Hindlimb muscle (tissue), 1 donor: ENCODE data around the gene DRC7. TPM values are rescaled to one million over a fixed set of nuclear protein-coding genes. Genes with fewer than 3 reads are reported as not detected.
"Not testable (repeated sequence)": the region's sequence is repeated elsewhere in the genome, so short reads cannot be mapped to it uniquely, and the experiment has no call there.

ENCODE experiments used
- DNase-seq: peaks from one replicate; pipeline ENCODE4 v3.0.0-alpha.2; 2013
- polyA plus RNA-seq: library from polyadenylated mRNA; unstranded; fragments of 120-200 nt; gene quantifications from one replicate; pipeline ENCODE4 v1.2.1, GENCODE V29; 2013; ENCODE audit not compliant: insufficient read length

DRC7 gene
- polyA plus RNA-seq, 1 donor: not detected

DNA sequence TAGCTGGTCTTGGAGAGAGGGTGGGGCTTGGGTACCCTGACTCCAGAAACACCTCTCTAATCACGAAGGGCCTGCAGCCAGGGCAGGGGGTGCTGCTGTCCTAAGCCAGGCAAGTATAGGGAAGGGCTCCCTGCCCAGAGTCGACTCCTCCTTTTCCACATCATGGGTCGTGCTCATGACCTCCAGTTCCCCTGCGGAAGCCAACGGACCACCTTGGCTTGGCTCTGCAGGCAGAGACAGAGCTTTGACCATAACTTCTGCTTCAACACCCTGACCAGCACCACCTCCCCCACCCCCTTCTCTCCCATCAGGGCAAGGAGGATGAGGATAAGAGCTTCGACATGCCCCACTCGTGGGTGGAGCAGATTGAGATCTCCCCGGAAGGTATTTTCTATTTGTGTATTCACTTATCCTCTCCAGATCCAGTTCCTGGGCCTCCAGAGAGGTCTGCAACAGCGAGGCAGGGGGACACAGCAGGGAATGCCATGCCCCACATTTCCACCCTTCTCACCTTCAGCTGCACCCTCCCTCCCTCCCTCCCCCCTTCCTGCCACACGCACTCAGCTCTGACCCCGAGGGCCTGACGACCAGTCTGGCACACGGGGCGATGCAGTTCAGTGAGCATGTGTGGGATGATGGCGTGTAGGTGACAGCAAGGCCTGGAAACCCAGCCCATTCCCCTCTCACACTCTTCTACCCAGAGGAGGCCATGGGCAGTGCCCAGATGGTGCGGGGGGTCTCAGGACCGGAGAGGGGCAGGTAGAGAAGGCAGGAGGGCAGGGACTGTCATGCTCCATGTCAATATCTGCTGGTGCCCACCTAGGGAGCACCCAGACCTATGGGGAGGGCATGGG lies 27.0 kb downstream of the DRC7 start:
- no peak for DNase-seq

DNA sequence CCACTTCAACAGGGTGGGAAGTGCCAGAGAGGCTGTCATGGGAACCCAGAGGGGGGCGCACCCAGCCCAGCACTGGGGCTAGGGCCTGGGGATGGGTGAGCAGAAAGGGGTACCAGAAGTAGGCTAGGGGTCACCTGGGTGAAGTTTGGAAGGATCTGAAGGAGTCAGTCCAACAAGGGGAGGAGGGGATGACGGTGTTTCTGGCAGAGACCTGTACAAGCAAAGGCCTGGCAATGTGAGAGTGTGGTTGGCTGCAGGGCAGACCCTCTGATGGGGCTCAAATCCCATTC lies 27.5 kb downstream of the DRC7 start:
- no peak for DNase-seq

DNA sequence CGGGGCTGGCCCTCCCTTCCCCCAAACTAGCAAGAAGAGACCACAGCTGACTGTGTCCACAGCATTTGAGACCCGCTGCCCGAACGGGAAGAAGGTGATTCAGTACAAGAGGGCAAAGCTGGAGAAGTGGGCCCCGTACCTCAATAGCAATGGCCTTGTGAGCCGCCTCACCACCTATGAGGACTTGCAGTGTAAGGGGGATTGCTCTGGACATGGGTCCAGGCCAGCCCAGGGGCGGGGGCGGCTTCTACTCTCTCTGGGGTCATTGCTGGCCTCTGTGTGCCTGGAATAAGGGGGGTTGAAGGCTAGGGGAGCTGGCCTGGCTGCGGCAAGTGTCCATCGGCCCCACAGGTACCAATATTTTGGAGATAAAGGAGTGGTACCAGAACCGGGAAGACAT lies 28.0 kb downstream of the DRC7 start:
- no peak for DNase-seq

DNA sequence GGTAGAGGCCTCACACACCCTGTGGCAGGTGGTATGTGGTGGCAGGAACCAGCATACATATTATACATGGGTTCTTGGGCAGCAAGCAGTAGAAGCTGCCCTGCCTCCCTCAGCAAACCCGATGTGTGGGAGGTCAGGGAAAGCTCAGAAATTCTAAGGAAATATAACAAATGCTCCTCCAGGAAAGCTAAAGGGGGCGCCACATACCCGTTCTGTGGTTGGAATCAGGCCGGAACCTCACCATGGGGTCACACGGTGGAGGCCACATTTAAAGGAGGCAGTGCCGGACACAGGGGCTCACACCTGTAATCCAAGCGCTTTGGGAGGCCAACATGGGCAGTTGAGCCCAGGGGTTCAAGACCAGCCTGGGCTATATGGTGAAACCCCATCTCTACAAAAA lies 28.6 kb downstream of the DRC7 start:
- no peak for DNase-seq

DNA sequence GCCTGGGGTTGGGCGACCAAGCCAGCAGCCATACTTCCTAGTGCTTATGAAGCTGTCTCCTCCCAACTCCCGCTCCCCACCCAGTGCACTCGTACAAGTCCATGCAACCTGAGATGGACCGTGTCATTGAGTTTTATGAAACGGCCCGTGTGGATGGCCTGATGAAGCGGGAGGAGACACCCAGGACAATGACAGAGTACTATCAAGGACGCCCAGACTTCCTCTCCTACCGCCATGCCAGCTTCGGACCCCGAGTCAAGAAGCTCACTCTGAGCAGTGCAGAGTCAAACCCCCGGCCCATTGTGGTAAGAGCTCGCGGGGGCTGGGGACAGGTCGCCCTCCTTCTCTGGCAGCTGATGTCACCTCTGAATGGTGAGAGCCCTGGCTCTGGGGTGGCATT lies 29.9 kb downstream of the DRC7 start:
- no peak for DNase-seq

DNA sequence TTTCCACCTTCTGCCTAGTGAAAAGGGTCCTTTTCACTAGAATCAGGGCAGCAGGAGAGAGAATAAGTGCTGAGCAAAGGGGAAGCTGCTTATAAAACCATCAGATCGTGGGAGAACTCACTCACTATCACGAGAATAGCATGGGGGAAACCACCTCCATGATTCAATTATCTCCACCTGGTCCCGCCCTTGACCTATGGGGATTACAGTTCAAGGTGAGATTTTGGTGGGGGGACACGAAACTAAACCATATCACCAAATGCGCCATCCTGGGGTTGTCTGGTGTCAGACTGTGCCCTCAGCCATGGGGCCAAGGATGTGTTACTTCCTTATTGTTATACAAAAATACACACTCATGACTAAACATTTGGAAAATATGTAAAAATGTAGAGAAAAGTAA lies 30.5 kb downstream of the DRC7 start:
- no peak for DNase-seq

DNA sequence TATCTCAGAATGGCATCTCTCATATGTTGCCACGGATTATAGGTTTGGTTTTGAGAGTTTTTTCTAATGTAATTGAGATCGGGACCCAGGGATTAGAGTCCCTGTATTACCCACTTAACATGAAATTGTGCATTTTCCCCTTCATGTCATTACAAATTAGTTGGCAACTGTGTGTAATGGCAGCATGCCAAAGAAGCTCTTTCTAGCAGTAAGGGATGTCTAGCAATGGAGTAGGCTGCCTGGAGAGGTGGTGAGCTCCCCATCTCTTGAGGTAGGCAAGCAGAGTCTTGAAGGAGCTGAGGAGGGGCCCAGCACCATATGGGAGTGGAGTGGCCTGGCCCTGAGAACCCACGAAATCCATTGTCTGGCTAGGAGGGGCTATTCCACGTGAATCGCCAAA lies 30.9 kb downstream of the DRC7 start:
- no peak for DNase-seq

DNA sequence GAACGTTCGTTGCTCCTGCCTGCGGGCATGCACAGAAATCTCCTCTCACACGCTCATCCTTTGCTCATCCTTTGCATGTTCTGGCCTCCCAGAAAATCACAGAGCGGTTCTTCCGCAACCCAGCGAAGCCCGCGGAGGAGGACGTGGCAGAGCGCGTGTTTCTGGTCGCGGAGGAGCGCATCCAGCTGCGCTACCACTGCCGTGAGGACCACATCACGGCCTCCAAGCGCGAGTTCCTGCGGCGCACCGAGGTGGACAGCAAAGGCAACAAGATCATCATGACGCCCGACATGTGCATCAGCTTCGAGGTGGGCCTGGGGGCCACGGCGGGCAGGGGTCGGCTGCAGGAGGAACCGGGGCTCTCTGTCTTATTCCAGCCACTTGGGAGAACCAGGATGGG lies 31.4 kb downstream of the DRC7 start:
- DNase-seq: no peak

DNA sequence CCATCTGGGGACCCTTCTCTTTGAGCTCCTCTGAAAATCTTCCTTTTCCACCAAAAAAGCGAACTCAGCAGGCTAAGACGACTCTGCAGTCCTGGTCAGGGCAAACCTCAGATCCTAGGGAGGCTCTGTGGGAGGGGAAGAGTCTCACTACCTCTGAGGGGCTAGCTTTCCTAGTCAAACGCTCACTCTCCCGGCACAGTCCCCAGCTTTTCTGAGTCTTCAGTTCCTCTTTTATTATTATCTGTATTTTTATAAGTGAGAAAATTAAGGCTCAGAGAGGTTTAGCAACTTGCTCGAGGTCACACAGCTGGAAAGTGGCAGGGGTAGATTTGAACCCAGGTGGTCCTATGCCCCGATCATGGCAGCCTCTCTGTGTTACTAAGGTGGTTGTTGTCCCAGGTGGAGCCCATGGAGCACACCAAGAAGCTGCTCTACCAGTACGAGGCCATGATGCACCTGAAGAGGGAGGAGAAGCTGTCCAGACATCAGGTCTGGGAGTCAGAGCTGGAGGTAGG lies 31.9 kb downstream of the DRC7 start:
- DNase-seq: no peak

DNA sequence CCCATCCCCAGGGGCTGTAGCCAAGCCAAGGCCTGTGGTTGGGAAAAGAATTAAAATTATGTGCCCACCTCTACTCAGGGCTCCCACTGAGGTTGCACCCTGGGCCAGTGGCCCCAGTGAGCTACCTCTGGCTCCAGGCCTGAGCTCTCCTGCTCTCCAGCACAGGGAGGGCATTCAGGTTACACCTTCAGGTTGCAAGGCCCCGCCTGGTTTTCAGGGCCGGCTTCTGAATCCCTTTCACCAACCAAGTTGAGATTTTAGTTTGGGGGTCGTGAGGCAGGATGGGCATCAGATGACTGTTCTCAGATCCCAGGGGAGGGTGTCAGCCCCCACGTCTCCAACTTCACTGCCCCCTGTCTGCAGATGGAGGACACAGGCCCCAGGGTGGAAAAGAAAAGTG lies 33.0 kb downstream of the DRC7 start:
- DNase-seq: no peak

DNA sequence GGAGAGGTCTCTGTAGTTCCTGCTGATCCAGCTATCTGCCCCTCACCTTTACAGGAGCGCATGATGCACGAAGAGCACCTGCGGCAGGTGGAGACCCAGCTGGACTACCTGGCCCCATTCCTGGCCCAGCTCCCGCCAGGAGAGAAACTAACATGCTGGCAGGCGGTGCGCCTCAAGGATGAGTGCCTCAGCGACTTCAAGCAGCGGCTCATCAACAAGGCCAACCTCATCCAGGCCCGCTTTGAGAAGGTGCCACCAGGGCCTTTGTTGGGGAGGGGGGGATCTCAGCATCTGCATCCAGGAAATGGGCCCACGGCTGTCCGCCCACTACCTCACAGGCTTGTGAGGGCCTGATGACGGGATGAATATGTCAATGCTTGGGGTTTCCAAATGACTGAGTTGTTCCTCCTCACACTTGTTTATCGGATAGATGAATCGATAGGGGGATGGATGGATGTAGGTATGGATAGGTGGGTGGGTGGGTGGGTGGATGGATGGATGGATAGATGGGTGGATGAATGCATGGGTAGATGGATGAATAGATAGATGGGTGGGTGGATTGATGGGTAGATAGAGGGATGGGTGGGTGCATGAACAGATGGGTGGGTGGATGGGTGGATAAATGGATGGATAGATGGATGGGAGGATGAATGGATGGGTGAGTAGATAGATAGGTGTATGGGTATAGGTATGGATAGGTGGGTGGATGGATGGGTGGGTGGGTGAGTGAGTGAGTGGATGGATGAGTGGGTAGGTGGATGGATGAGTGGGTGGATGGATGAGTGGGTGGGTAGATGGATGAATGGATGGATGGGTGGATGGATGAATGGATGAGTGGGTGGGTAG lies 34.0 kb downstream of the DRC7 start:
- no peak for DNase-seq

DNA sequence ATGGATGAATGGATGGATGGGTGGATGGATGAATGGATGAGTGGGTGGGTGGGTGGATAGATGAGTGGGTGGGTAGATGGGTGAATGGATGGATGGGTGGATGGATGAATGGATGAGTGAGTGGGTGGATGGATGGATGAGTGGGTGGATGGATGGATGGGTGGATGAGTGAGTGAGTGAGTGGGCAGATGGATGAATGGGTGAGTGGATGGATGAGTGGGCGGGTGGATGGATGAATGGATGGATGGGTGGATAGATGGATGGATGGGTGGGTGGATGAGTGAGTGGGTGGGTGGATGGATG lies 34.5 kb downstream of the DRC7 start:
- no peak for DNase-seq

DNA sequence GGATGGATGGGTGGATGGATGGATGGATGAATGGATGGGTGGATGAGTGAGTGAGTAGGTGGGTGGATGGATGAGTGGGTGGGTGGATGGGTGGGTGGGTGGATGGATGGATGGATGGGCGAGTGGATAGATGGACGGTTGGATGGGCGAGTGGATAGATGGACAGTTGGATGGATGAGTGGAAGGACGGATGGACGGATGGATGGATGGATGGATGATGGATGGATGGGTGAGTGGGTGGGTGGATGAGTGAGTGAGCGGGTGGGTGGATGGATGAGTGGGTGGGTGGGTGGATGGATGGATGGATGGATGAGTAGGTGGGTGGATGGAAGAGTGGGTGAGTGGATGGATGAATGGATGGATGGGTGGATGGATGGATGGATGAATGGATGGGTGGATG lies 35.2 kb downstream of the DRC7 start:
- DNase-seq: not testable (repeated sequence)

DNA sequence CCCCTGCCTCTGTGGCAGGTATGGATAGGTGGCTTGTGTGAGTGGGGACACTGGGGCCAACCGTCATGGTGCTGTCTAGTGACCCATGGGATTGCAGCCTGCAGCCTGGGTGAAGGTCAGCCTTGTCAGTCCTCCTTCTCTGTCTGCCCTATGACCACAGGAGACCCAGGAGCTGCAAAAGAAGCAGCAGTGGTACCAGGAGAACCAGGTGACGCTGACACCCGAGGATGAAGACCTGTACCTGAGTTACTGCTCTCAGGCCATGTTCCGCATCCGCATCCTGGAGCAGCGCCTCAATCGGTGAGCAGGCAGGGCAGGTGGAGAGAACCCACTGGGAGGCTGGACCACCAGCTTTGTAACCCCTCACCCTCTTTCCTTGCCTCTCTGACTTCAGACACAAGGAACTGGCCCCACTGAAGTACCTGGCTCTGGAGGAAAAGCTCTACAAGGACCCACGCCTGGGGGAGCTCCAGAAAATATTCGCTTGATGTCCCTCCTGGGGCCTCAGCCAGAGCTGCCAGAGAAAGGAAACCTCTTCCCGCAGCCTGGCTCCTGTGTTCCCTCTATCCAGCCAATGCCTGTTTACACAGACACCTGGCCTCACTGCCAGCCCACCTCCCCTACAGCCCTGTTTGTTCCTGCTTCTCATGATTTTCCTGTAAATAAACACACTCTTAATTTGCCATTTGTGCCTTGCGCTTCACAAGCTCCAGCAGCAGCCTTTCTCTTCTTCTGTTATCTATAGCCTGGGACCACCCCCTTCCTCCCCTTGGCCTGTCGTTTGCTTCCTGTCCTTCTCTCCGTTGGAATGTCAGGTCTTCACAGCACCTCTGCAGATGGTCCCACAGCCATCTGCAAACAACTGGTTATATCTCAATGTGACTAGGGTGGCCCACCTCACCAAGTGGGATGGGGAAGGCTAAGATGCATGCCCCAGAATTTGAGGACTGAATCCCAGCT lies 36.4 kb downstream of the DRC7 start:
- no peak for DNase-seq

DNA sequence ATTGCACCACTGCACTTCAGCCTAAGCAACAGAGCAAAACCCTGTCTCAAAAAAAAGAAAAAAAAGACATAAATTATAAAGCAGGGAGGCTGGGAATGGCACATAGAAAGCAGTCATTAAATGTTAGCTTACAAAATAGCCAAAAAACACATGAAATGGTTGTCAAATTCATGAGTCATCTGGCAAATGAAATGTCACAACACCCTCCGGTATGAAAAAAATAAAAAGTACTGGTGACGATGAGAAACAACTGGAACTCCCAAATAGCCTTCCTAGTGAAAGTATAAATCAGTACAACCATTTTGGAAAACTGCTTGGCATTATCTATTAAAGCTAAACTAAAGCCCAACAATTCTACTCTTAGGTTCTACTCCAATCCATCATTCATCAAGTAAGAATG lies 37.4 kb downstream of the DRC7 start:
- DNase-seq: no peak

DNA sequence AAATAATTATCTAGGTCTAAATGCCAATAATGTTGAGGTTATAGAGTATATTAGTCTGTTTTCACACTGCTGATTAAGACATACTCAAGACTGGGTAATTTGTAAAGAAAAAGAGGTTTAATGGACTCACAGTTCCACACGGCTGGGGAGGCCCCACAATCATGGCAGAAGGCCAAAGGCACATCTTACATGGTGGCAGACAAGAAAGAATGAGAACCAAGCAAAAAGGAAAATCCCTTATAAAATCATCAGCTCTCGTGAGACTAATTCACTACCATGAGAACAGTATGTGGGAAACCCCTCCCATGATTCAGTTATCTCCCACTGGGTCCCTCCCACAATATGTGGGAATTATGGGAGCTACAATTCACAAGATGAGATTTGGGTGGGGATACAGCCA lies 38.1 kb downstream of the DRC7 start:
- no peak for DNase-seq

DNA sequence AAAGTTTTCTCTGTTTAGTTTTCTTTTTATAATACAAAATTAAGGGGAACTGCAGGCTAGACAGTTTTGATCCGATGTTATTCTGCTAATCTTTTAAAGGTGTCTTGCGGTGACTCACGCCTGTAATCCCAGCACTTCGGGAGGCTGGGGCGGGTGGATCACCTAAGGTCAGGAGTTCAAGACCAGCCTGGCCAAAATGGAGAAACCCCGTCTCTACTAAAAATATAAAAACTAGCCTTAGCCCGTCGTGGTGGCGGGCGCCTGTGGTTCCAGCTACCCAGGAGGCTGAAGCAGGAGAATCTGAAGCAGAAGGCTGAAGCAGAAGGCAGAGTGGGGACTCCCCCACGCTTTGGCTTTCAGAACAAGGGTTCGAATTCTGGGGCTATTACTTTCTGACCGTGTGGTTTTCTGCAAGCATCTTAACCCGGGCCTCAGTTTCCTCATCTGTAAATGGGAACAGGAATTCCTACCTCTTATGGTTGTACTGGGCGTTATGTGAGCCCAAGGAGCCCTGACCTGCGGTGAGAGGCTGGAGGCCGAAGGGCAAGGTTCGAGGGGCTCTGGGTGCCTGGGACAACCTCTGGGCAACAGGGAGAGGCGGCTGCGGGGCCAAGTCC lies 39.8 kb downstream of the DRC7 start:
- no peak for DNase-seq

DNA sequence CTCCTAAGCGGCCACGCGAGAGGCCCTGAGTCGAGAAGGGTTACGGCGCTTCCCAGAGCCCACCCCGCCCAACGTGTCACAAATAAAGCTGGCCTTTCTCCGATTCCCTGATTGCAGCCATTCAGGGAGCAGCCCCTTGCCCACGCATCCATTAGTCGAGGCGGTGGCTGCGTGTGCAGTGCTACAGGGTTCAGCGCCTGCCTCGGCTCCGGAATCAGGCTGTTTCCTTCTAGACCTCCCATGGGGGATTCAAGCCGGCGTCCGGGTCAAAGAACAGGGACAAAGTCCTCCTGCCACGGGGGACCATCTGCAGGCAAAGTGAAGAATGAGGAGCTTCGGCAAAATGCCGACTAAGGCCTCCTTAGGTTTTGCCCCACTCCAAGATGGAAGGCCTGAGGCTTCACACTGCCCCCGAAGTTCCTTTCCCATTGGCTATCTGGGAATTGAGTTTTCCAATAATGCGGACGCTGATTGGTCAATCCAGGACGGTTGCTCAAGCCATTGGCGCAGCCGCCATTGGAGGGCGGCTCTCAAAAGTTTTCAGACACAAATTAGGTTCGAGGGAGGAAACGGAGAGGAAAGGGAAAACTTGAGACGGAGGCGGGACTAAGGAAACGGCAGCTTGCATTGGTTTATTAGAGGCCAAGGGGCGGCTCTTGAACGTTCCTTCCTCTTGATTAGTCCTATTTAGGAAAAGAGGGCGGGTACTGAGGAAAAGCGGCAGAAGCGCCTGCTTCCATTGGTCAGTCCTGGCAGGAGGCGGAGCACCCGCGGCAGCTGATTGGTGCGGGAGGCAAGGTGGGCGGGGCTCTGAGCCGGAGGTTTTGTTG lies 40.5 kb downstream of the DRC7 start:
- peak; percentile 99 for DNase-seq

DNA sequence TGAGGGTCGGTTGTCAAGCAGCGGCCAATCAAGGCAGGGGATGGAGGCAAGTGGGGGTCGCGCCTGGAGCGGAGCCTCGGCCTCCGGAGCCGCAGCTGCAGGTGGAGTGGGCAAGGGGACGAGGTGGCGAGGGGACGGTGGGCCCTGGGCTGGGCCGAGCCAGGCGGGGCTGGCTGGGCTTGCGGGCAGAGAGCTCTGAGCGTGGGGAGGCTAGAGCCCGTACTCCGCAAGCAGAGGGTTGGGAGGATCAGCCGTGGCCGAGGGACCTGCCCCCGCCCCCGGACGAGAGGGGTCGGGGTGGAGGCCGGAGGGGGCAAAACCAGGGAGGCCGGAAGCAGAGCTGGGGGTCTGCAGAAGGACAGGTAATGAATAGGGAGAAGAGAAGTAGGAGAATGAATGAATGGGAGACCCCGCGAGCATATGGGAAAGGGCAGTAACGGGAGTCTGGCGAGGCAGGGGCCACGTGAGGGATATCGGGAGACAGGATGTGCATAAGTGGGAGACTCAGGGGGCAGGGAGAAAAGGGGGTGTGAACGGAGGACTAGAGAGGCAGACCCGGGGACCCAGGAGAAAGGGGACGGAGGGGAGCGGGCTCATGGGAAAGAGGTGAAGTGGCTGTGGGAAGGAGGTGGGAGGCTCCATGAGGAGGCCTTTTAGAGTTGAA lies 41.3 kb downstream of the DRC7 start, which contains the start of gene KATNB1:
Gene KATNB1 (plus strand): TSS at position 16 of the 664 bp plus-strand sequence. CDS start 1,474 bp downstream, outside the sequence.
- peak; percentile 28 for DNase-seq

DNA sequence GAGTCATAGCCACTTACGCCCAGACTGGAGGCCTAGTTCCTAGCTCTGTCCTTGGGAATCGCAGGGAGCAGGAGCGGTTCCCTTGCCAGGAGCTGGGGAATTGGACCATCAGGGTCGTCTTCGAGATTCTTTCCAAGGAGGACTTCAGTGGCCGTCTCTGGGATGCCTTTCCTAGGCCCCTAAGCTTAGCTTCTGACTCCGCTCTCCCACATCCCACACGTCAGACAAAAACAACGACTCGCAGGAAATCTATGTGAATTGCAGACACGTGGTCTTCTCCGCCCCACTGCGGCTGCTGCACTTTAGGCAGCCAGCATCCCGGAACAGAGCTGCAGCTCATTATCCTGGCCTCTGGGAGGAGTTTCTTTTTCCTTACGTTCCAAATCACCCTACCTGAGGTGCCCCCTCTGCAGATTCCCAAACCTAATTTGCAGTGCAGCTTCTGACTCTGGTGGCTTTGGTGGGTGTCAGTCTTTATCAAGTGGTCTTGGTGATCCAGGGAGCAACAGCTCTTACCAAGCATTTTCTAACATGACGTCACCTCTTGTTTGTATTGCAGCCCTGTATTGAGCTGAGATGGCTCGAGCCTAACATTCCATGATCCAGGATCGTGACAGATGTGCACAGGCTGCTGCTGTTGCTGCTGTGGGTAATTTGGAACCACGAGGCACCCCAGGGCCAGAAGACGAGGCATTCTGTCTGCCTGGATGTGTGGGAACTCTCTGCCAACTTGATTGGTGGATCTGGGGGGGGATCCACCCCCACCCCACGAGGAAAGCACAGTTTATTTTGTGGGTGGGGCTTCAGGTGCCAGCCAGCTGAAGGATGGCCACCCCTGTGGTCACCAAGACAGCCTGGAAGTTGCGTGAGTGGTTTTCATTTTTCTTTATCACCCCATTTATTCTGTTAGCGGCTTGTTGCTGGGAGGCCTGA lies 42.1 kb downstream of the DRC7 start:
- peak; percentile 67 for DNase-seq
